Stimulated activated CD8-positive, alpha-beta memory T cell treated with anti-CD3 and anti-CD28 coated beads, Interleukin-4, amount 100 ng/mL, for 48 hours (primary cell): ENCODE results near the gene ADCYAP1R1.

ENCODE experiments used
- DNase-seq: peaks from one replicate; pipeline ENCODE4 v3.0.0-alpha.2; 2020

Gene ADCYAP1R1

GRCh38 chr7:31092606-31093005 lies 40.5 kb downstream of the ADCYAP1R1 start:
- no peak for DNase-seq

- DNase-seq, result no peak
Observed at GRCh38 chr7:31093282-31093681, 41.2 kb downstream of the ADCYAP1R1 start.

- no peak for DNase-seq
Observed at GRCh38 chr7:31094271-31094670, 42.2 kb downstream of the ADCYAP1R1 start.

GRCh38 chr7:31095286-31096197 lies 43.4 kb downstream of the ADCYAP1R1 start:
- no peak for DNase-seq

GRCh38 chr7:31096198-31096876 lies 44.2 kb downstream of the ADCYAP1R1 start:
- no peak for DNase-seq

- no peak for DNase-seq
Observed at GRCh38 chr7:31096877-31097258, 44.8 kb downstream of the ADCYAP1R1 start.

GRCh38 chr7:31098642-31099360 lies 46.7 kb downstream of the ADCYAP1R1 start:
- no peak for DNase-seq

GRCh38 chr7:31099451-31100444 lies 47.6 kb downstream of the ADCYAP1R1 start:
- no peak for DNase-seq

- no peak for DNase-seq
Observed at GRCh38 chr7:31100445-31100844, 48.3 kb downstream of the ADCYAP1R1 start.

GRCh38 chr7:31100871-31101270 lies 48.8 kb downstream of the ADCYAP1R1 start:
- no peak for DNase-seq

- no peak for DNase-seq
Observed at GRCh38 chr7:31101544-31101943, 49.4 kb downstream of the ADCYAP1R1 start.

GRCh38 chr7:31102151-31102972 lies 50.3 kb downstream of the ADCYAP1R1 start:
- no peak for DNase-seq

- no peak for DNase-seq
Observed at GRCh38 chr7:31102973-31103850, 51.1 kb downstream of the ADCYAP1R1 start.

- no peak for DNase-seq
Observed at GRCh38 chr7:31104361-31105255, 52.5 kb downstream of the ADCYAP1R1 start.

- DNase-seq, result no peak
Observed at GRCh38 chr7:31105256-31105950, 53.3 kb downstream of the ADCYAP1R1 start.

- DNase-seq, result peak; percentile 10
Observed at GRCh38 chr7:31106303-31107105, 54.4 kb downstream of the ADCYAP1R1 start.
